IMR-90 (cell line): Measurements from ENCODE around the gene CCNYL1. TPM values are rescaled to one million over a fixed set of nuclear protein-coding genes. Genes with fewer than 3 reads are reported as not detected.

ENCODE experiments used
- ATAC-seq: fragments of 200-7000 bp; cut with Tn5 transposase; 2 replicates; pipeline ENCODE4 v1.9.1; 2020; ENCODE audit warnings: low read depth, mild to moderate bottlenecking, moderate library complexity
- BruUV-seq: library from RNA; stranded (reverse); fragments of 400-500 nt; replicated peaks from 2 replicates; lab custom pipeline; 2021; lab: Mats Ljungman, UMichigan
- CTCF ChIA-PET: fragments of 300-600 bp; formaldehyde crosslinking; extraction: SDS; loops from one replicate; lab custom pipeline; 2021; ENCODE audit warnings: antibody characterized with exemption; lab: Yijun Ruan, JAX
- POLR2A ChIA-PET: fragments of 300-600 bp; sonication (Branson Sonifier 250); formaldehyde crosslinking; loops from one replicate; lab custom pipeline; 2022; ENCODE audit warnings: antibody characterized with exemption; ENCODE audit not compliant: unreplicated experiment; lab: Charles Lee
- DNase-seq: peaks from one replicate; pipeline ENCODE4 v3.0.0; 2013
- H2AFZ ChIP-seq: replicated peaks from 2 replicates; pipeline ENCODE3; 2013; ENCODE audit warnings: low read length, mild to moderate bottlenecking; ENCODE audit not compliant: poor library complexity
- H2AK5ac ChIP-seq: 2 replicates; pipeline ENCODE4 v1.6.1; 2013; ENCODE audit warnings: low read depth, low read length, inconsistent platforms
- H2AK9ac ChIP-seq: replicated peaks from 2 replicates; pipeline ENCODE3; 2013; ENCODE audit warnings: mild to moderate bottlenecking, low read depth, low read length, moderate library complexity; ENCODE audit not compliant: poor library complexity
- H2BK120ac ChIP-seq: 2 replicates; pipeline ENCODE4 v1.6.1; 2013; ENCODE audit warnings: low read depth, low read length, inconsistent platforms
- H2BK15ac ChIP-seq: 3 replicates; pipeline ENCODE4 v1.6.1; 2013; ENCODE audit warnings: low read depth, low read length, inconsistent platforms
- H2BK20ac ChIP-seq: 2 replicates; pipeline ENCODE4 v1.6.1; 2013; ENCODE audit warnings: low read depth, mild to moderate bottlenecking, inconsistent platforms, low read length, moderate library complexity
- H2BK5ac ChIP-seq: 2 replicates; pipeline ENCODE4 v1.6.1; 2013; ENCODE audit warnings: mild to moderate bottlenecking, low read depth, low read length, inconsistent platforms; ENCODE audit not compliant: poor library complexity, severe bottlenecking
- H3K14ac ChIP-seq: replicated peaks from 2 replicates; pipeline ENCODE4 v1.6.1; 2013; ENCODE audit warnings: low read depth, low read length, inconsistent platforms
- H3K18ac ChIP-seq: 2 replicates; pipeline ENCODE4 v1.6.1; 2013; ENCODE audit warnings: low read depth, low read length, control low read depth
- H3K23ac ChIP-seq: 2 replicates; pipeline ENCODE4 v1.6.1; 2013; ENCODE audit warnings: low read depth, low read length, inconsistent platforms
- H3K27ac ChIP-seq: 2 replicates; pipeline ENCODE4 v1.5.1; 2013; ENCODE audit warnings: mild to moderate bottlenecking, control low read depth, low read length; ENCODE audit not compliant: insufficient read depth
- H3K27me3 ChIP-seq: 2 replicates; pipeline ENCODE4 v1.6.1; 2013; ENCODE audit warnings: low read length; ENCODE audit not compliant: control insufficient read depth, insufficient read depth
- H3K36me3 ChIP-seq: 2 replicates; pipeline ENCODE4 v1.6.1; 2013; ENCODE audit warnings: low read length, mixed read lengths; ENCODE audit not compliant: control insufficient read depth, insufficient read depth
- H3K4ac ChIP-seq: 2 replicates; pipeline ENCODE4 v1.6.1; 2013; ENCODE audit warnings: low read depth, low read length, inconsistent platforms
- H3K4me1 ChIP-seq: 2 replicates; pipeline ENCODE4 v1.6.1; 2013; ENCODE audit warnings: low read length, mixed read lengths; ENCODE audit not compliant: control insufficient read depth, insufficient read depth
- H3K4me2 ChIP-seq: 2 replicates; pipeline ENCODE4 v1.6.1; 2013; ENCODE audit warnings: low read depth, mild to moderate bottlenecking, control low read depth, low read length, moderate library complexity
- H3K4me3 ChIP-seq: 2 replicates; pipeline ENCODE4 v1.5.1; 2013; ENCODE audit warnings: low read depth, mild to moderate bottlenecking, control low read depth, low read length, moderate library complexity; ENCODE audit not compliant: insufficient read depth
- H3K56ac ChIP-seq: 2 replicates; pipeline ENCODE4 v1.6.1; 2013; ENCODE audit warnings: low read length, inconsistent platforms; ENCODE audit not compliant: insufficient read depth; ENCODE audit errors: extremely low read depth
- H3K79me1 ChIP-seq, 2 experiments: 2 replicates each; pipeline ENCODE4 v1.6.1; 2013; ENCODE audit warnings: low read length in 2 of 2, inconsistent platforms in 1 of 2, low read depth in 1 of 2
- H3K9ac ChIP-seq: 2 replicates; pipeline ENCODE4 v1.6.1; 2013; ENCODE audit warnings: low read depth, low read length, control low read depth
- H3K9me1 ChIP-seq: 2 replicates; pipeline ENCODE4 v1.6.1; 2013; ENCODE audit warnings: low read length, inconsistent platforms; ENCODE audit not compliant: insufficient read depth
- H3K9me3 ChIP-seq: 2 replicates; pipeline ENCODE4 v1.6.1; 2013; ENCODE audit warnings: low read length; ENCODE audit not compliant: control insufficient read depth, insufficient read depth
- H4K20me1 ChIP-seq: 2 replicates; pipeline ENCODE4 v1.6.1; 2013; ENCODE audit warnings: low read length, inconsistent platforms; ENCODE audit not compliant: insufficient read depth
- H4K5ac ChIP-seq: 2 replicates; pipeline ENCODE4 v1.6.1; 2013; ENCODE audit warnings: mild to moderate bottlenecking, low read depth, low read length, control low read depth
- H4K8ac ChIP-seq, 2 experiments: 2 replicates each; pipeline ENCODE4 v1.6.1; 2013; ENCODE audit warnings: low read depth in 2 of 2, low read length in 2 of 2, control low read depth in 1 of 2, inconsistent platforms in 1 of 2
- H4K91ac ChIP-seq: 2 replicates; pipeline ENCODE4 v1.6.1; 2013; ENCODE audit warnings: low read depth, low read length, inconsistent platforms; ENCODE audit not compliant: insufficient read depth
- MAZ ChIP-seq: IDR thresholded peaks from 2 replicates; pipeline ENCODE4 v1.6.1; 2012; ENCODE audit warnings: low read depth, mild to moderate bottlenecking, low read length, improper control_type of control experiment, moderate library complexity, borderline replicate concordance
- MXI1 ChIP-seq: IDR thresholded peaks from 2 replicates; pipeline ENCODE4 v1.6.1; 2012; ENCODE audit warnings: low read depth, mild to moderate bottlenecking, low read length, moderate library complexity, borderline replicate concordance
- whole genome bisulfite sequencing, 2 experiments: methylation state at CpG; one replicate each; pipeline versions ENCODE4 v1.1.5 to v1.1.7; 2013; ENCODE audit warnings: missing lambda C conversion rate in 2 of 2; ENCODE audit not compliant: insufficient read length in 1 of 2; ENCODE audit errors: extremely low coverage in 2 of 2; 5-methylcytosine and 5-hydroxymethylcytosine counted together
- dilution Hi-C: fragments of 300-500 bp; cut with HindIII; formaldehyde crosslinking; loops from one replicate; pipeline ENCODE4 v1.14.3; 2018; ENCODE audit warnings: low sequenced_read_pairs; ENCODE audit not compliant: unreplicated experiment
- in situ Hi-C: fragments of 300-500 bp; cut with MboI; formaldehyde crosslinking; loops from 3 replicates; pipeline ENCODE4 v1.14.3; 2019; ENCODE audit warnings: low sequenced_read_pairs, inconsistent platforms, mixed read lengths
- intact Hi-C: fragments of 100-400 bp; cut with micrococcal nuclease; formaldehyde crosslinking; loops from 2 replicates; pipeline ENCODE4 v1.10.0; 2022
- polyA plus RNA-seq, 3 experiments: library from polyadenylated mRNA; depleted of rRNA; stranded (reverse); fragments of >200 nt; gene quantifications; 2 replicates each; pipeline ENCODE4 v1.2.3, GENCODE V29; 2012; ENCODE audit warnings: low replicate concordance in 1 of 3
- total RNA-seq: library from RNA; depleted of rRNA; stranded (reverse); fragments of >200 nt; gene quantifications from 2 replicates; pipeline ENCODE4 v1.2.3, GENCODE V29; 2012

The CCNYL1 gene
- total and polyA plus RNA-seq, 2 of the 4 experiments (the other 2 are of a cell fraction) = 5.4 to 7.3 TPM

DNA sequence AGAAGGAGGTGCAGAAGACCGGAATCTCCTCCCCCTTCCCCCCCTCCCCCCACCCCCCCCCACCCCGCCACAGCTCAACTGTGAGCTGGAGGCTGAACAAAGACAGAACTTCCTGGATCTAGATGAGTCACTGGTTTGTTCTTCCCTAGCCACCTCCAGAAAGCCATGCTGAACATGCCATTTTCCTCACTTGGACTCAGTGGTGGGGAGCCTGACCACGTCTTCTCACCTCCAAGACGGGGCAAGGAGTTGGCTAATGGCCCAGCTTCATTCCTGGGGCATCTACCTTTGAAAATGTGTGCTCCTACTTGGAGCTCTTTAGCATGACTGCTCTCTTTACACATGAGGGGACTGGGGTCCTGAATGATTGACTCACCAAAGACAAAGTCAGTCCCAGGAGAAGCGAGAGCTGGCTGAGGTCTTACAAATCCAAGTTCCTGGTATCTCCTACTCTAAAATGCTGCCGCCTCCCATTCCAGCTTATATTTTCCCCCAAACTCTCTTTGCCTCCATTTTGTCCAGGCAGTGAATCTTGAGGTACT is 80.9 kb downstream of the CCNYL1 start:
- Histone ChIP-seq H3K9me3 (no peaks in the 10 kb centered on the region), H3K27me3 (no peaks in the 10 kb centered on the region; the same call in 1 of the 2 replicates), H2AK5ac (no peak overlapping the region), H3K23ac (peak overlapping the region; percentile 41; the same call in 1 of the 2 replicates), H3K4me1 (peaks cover 7% of the 10 kb centered on the region), H3K27ac (no peak overlapping the region), H3K18ac (peak overlapping the region; percentile 3), H2BK5ac (no peak overlapping the region), H3K14ac (peak overlapping the region; percentile 85), H4K5ac (peak overlapping the region; percentile 69), H2BK15ac (peak overlapping the region; percentile 66; the same call in 1 of the 3 replicates), H4K20me1 (no peaks in the 10 kb centered on the region), H3K4me3 (no peak overlapping the region), H3K36me3 (no peaks in the 10 kb centered on the region), H2BK20ac (peak overlapping the region; percentile 75), H4K8ac (peak overlapping the region; percentile 86 to 90), H3K9ac (no peak overlapping the region), H4K91ac (peak overlapping the region; percentile 84), H3K4ac (peak overlapping the region; percentile 49), H3K79me1 (no peaks in the 10 kb centered on the region), H3K4me2 (no peak overlapping the region), H2BK120ac (peak overlapping the region; percentile 82), H3K9me1 (0 out of 2 replicates have a peak, but pooled peaks cover 5% of the 10 kb centered on the region), H2AFZ (peak overlapping the region; percentile 94), H2AK9ac (peak overlapping the region; percentile 75), H3K56ac (no peak overlapping the region)
- intact Hi-C loops (no loop called here), in situ Hi-C loops (no loop called here), dilution Hi-C loops (no loop called here)
- ATAC-seq (peak; percentile 88), DNase-seq (peak; percentile 66)
- CTCF ChIA-PET = interaction anchor here (1.2 kb wide), 1 partner anchor 9 kb away, joined by 5 read pairs; no protein-coding TSS in a partner anchor
- WGBS, 2 experiments = 83% methylated on average over 1 of the region's 6 CpGs; no CpG with 5 or more reads in 1 of the 2 experiments
- TF ChIP-seq MAZ (peak; percentile 26; the same call in 1 of the 2 replicates), MXI1 (no peak)
- POLR2A ChIA-PET = no interaction called here
- no TSS peak for BruUV-seq
